Measurements from ENCODE around the gene EVPL.

DNA sequence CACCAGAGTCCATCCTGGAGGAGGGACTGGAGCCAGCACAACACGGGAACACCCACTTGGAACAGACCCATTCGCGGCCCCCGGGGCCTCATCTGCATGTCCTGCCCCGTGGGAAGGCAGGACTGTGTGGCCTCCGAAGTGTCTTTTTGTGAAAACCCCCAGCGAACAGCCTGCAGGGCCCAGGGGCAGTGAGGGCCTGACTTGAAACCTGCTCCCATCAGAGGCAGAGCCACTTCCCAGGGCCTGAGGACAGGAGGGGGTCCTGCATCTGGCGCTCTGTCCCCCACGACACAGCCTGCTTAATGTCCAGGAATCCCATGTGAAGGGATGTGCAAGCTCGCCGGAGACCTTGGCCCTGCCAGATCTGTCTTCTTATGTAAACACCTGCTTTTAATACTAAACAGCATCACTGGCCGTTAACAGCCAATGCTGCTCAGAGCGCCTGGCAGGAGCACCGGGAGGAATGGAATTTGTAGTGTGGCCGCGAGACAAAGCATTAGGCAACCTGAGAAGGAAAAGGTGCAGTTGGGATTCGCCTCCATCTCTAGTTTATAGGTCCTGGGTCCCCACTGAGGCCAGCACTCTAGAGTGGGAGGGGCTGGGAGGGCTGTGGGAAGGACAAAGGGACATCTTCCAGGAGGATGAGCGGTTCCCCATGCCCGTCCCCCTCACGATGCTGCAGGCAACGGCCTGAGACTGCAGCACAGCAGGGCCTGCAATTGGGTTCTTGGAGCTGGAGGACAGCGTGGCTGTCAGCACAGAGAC, 9.6 kb upstream of the EVPL start:
- TF ChIP-seq CTCF (optimal IDR thresholded peaks at IDR 0.05 in 1 of 3, IDR thresholded peaks at IDR 0.05 in 1 of 3, conservative IDR thresholded peaks at IDR 0.05 in 1 of 3; ENCODE audit: extremely low read depth in 1 of 3, insufficient read depth in 2 of 3, low read length in 3 of 3) (no peak), EZH2 (IDR thresholded peaks at IDR 0.05; ENCODE audit: low read length) (no peak)
